Measurements from ENCODE around the gene CTPS1.

CTPS1 gene

GRCh38 chr1:40998668-40999067 is 19.2 kb downstream of the CTPS1 start:
- no peak for DNase-seq (ENCODE audit: low read depth)

GRCh38 chr1:41003127-41003639 is 23.7 kb downstream of the CTPS1 start:
- DNase-seq (ENCODE audit: low read depth): no peak

- peak; percentile 73 for DNase-seq (ENCODE audit: low read depth)
Observed at GRCh38 chr1:41003640-41004220, 24.2 kb downstream of the CTPS1 start.

- DNase-seq (ENCODE audit: low read depth): no peak
Observed at GRCh38 chr1:41005876-41006275, 26.4 kb downstream of the CTPS1 start.

- DNase-seq (ENCODE audit: low read depth): no peak
Observed at GRCh38 chr1:41006942-41007865, 27.7 kb downstream of the CTPS1 start.

GRCh38 chr1:41009466-41009865 is 30.0 kb downstream of the CTPS1 start:
- no peak for DNase-seq (ENCODE audit: low read depth)

GRCh38 chr1:41010345-41010744 is 30.8 kb downstream of the CTPS1 start:
- DNase-seq (ENCODE audit: low read depth): no peak

GRCh38 chr1:41013024-41013423 is 33.5 kb downstream of the CTPS1 start:
- DNase-seq (ENCODE audit: low read depth): no peak

- DNase-seq (ENCODE audit: low read depth): no peak
Observed at GRCh38 chr1:41013796-41014195, 34.3 kb downstream of the CTPS1 start.

- DNase-seq (ENCODE audit: low read depth): no peak
Observed at GRCh38 chr1:41014871-41015270, 35.4 kb downstream of the CTPS1 start.

- DNase-seq (ENCODE audit: low read depth): no peak
Observed at GRCh38 chr1:41015281-41015896, 35.9 kb downstream of the CTPS1 start.

- no peak for DNase-seq (ENCODE audit: low read depth)
Observed at GRCh38 chr1:41015897-41016470, 36.5 kb downstream of the CTPS1 start.

GRCh38 chr1:41017141-41018017 is 37.9 kb downstream of the CTPS1 start:
- DNase-seq (ENCODE audit: low read depth): no peak

GRCh38 chr1:41018018-41018410 is 38.5 kb downstream of the CTPS1 start:
- DNase-seq (ENCODE audit: low read depth): no peak

- DNase-seq (ENCODE audit: low read depth): no peak
Observed at GRCh38 chr1:41019353-41019745, 39.9 kb downstream of the CTPS1 start.

- DNase-seq (ENCODE audit: low read depth): no peak
Observed at GRCh38 chr1:41020109-41020576, 40.6 kb downstream of the CTPS1 start.

- DNase-seq (ENCODE audit: low read depth): no peak
Observed at GRCh38 chr1:41020654-41021053, 41.2 kb downstream of the CTPS1 start.

- no peak for DNase-seq (ENCODE audit: low read depth)
Observed at GRCh38 chr1:41021526-41022308, 42.2 kb downstream of the CTPS1 start, which contains the start of gene SLFNL1. SLFNL1 (minus strand) TSS chr1:41021725; CDS start chr1:41020660, 1,065 bp downstream.

GRCh38 chr1:41022424-41022823 is 42.9 kb downstream of the CTPS1 start:
- no peak for DNase-seq (ENCODE audit: low read depth)

- no peak for DNase-seq (ENCODE audit: low read depth)
Observed at GRCh38 chr1:41023279-41023990, 43.9 kb downstream of the CTPS1 start.

Measured in activated T-cell treated with anti-CD3 and anti-CD28 coated beads for 1 hour (primary cell).